8988T (cell line): Measurements from ENCODE around the gene AP3B2.
"Not testable (repeated sequence)": the region's sequence is repeated elsewhere in the genome, so short reads cannot be mapped to it uniquely, and the experiment has no call there.

Source experiments
- DNase-seq: peaks from one replicate; pipeline ENCODE4 v3.0.0; 2011

Gene AP3B2

DNA sequence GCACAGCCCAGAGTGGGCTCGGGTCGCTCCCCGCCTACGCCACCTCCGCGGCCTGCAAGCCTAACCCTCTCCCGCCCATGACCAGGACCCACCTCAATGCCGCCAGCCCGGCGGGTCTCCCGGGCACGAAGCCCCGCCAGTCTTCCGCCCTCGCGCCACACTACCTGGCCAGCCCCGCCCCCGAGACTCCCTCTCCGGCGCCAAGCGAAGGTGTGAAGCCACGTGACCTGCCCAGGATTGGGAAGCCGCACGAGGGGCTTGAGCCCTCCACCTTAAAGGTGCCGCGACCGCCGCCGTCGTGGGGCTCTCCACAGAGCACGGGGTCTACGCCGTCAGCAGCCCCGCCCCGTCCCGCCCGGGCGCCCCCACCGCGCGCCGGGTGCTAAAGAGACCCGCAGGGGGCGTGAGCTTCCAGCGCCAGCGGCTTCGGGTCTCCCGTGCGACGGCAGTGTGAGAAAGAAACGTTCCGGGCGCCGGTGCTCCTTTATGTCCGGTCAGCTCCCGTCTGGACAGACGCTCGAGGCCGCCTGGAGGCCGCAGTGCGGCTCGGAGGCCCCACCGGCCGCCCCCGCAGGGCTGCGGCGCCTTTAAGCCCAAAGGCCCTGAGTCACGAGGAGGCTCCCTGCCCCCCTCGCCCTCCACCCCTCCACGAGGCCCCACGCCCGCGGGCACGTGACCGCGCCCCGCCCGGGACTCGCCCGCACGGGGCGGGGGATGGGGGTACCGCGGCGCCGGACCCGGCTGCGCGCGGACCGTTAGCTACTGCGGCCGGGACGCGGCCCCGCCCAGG lies 62.4 kb downstream of the AP3B2 start, which contains the start of gene CPEB1:
TSS of gene CPEB1 (minus strand) at position 319 of the 790 bp plus-strand sequence. CDS start 18,904 bp downstream, outside the sequence.
- no peak for DNase-seq

DNA sequence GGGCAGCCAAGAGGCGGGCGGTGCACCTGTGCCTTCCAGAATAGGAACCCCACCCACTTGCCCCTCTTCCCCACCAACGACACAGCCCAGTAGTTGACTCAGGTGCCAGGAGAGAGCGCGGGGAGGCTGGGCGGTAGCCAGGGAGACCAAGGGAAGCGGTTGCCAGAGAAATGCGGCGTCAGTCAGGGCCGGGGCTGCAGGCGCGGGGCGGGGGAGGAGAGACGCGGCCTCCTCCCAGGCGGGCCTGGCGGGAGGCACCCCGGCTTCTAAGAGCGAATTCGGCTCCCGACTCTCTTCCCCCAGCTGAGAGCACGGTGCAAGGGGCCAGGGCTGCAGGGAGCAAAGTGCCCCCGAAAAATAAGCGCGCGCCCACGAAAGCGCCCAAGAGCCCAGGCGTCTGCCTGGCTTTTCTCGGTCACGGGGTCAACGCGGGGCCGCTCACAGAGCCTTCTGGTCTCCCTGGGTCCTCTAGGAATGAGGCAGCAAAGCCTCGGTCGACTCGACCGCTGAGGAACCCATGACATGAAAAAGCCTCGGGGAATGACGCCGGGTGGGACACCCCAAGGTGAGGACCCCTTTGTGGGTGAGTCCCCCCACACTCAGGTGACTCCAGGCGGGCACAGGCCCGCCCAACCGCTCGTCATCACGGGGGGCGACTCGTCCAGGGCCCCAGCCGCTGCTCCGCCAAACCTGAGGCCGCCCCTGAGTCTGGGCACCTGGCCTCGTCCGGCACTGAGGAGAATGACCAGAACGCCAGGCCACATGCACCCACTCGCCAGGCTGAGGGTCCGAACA lies 63.2 kb downstream of the AP3B2 start:
- DNase-seq: no peak

DNA sequence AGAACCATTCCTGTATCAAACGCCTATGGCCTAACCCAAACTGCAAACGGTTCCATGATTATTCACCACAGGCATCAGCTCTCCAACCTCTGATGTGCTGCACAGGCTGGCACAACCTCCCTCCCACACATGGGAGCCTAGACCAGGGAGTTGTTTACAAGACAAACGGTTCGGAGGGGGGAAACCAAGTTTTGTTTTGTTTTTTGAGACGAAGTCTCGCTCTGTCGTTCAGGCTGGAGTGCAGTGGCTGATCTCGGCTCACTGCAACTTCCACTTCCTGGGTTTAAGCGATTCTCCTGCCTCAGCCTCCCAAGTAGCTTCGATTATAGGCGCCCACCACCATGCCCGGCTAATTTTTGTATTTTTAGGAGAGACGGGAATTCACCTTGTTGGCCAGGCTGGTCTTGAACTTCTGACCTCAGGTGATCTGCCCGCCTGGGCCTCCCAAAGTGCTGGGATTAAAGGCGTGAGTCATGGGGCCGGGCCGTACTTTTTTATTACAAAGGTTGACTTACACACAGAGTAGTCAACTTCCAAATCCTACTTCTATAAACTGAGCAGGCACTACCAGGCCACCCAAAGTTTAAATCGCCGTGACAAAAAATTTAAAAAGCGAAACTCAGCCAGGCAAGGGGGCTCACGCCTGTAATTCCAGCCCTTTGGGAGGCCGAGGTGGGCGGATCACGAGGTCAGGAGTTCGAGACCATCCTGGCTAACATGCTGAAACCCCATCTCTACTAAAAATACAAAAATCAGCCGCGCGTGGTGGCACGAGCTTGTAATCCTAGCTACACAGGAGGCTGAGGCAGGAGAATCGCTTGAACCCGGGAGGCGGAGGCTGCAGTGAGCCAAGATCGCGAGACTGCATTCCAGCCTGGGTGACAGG lies 64.5 kb downstream of the AP3B2 start:
- DNase-seq: not testable (repeated sequence)

DNA sequence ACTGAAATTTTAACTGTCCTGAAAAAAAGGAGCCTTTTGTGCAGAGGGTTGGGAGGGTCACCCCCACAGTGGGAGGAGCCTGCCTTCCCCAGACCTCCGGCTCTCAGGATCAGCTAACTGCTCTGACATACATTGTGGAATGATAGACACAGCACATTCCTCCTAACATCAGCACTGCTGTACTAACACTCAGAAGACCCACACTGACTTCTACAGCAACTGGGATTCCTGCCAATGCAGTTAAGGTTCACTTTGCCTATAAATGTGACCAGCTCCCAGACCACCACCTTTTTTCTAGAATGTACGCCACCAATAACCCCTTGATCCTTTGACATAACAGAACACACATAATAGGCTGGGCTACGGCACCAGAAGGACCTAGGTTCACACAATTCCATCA lies 65.7 kb downstream of the AP3B2 start:
- no peak for DNase-seq

DNA sequence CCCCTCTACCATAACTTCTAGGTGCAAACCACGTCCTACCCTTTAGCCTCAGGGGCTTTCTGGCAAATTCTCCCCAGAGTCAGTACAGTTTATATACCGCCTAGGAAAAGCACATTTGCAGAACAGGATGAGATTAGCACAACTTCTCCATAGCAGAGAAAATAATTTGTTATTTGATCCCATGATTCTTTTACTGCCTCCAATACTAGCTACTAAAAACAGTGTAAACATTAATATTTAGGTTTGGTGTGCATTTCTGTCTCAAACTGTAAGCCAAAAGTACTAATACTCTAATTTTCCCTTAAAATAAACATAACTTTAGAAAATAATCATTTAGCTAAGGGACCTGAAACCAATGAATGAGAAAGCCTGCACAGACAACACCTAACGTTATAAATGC lies 67.0 kb downstream of the AP3B2 start:
- no peak for DNase-seq

DNA sequence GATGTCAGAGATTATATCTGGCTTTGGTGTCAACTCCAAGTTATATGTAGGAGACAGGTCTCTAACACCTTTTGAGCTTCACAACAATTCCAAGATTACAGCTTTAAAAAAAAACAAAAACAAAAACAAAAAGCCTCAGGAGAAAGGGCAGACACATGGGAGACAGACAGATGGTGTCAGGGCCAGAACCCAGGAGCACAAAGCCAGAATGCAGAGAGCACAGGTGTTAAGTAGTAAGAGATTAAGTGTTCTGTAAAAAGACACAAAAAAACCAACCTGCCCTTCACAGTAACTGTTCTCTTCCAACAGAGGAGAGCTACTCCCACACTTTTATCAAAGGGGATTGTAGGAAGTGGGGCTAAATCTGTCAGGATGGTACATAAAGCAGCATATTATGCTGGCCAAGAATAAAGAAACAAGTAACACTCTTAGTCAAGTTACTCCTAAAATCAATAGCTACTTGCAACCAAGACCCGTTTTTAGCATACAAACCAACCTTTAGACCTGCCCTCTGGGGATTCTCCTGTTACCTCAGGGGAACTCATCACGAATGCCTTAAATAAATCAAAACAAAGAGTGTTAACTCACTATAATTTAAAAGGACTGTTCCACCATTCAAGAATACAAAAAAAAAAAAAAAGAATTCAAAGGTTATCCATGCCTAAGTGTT lies 68.4 kb downstream of the AP3B2 start:
- DNase-seq: no peak

DNA sequence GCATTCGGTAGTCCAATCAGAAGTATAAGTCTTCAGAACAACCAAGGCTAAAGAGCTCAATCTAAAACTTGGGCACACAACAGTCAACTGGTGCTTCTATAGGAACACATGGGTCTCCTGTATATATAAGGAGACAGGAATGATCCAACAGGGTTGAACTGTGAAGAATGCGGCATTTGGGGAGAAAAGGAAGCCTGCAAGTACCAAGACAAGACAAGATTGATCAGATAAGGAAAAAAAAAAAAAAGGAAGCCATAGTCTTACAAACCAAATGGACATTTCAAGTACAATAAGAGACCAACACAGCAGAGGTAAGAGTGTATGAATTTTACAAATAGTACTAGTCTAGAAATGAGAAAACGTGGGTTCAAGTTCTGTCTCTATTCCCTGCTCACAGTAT lies 69.0 kb downstream of the AP3B2 start:
- DNase-seq: no peak

DNA sequence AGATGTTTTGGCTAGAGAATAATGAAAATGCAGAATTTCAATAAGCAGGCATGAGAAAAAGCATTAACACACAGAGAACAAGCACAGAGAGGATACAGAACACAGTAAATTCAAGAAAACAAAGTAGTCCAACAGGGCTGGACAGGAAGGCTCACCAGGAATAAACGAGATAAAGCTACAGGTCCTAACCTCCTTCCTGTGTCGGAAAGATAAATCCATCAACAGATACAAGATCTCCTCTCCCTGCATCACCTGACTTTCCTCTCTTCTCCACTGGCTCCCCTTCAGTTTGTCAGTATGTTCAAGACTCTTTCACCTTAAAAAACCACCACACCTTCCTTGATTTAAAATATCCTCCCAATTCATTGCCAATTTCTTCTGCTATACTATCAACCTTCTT lies 73.9 kb downstream of the AP3B2 start:
- DNase-seq: no peak

DNA sequence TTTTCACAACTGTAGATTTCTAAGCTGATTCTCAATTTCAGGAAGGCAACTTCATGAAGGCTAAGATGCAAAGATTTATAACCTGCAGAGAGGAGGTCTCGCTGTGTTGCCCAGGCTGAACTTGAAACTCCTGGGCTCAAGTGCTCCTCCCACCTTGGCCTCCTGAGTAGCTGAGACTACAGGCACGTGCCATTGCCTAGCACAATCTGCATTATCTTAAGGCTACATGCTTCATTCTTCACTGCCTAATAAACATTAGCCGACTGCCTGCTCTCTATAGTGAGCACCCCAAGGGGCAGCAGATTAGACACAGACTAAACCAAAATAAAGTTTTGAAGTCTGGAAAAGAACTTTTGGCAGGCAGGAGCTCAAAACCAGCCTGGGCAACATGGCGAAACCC lies 79.6 kb downstream of the AP3B2 start:
- no peak for DNase-seq

DNA sequence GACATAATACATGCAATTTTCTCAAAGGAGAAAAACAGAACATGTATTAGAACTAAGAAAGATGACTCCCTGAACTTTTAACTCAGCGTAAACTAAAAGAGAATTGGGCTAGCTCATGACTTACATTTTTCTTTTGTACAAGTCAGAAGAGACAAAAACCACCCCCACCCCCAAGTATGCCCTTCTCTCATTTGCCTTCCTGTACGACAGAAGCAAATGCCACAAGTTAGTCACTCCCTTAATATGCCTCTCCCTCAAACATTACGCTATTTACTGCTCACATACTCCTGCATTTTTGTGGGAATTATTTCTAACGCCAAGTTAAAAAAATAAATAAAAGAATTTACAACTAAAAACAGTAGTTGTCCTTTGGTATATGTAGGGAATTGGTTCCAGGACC lies 84.5 kb downstream of the AP3B2 start:
- DNase-seq: no peak

DNA sequence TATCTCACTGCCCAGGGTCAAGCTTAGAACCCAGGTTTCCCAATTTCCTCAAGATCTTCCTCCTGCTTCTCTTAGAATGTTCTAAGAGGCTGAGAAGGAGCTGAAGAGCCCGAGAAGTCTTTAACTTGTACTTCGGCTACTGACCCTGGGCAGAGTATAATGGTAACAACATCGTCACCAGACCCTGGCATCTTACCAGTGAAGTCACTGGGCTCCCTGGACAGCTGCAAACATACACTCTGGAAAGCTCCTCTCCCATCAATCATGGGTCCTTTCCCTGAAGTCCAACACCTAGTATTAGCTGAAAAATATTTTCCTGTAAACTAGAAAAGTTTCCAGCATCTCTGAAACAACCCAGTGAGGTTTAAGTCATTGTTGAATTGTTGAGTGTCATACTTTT lies 85.2 kb downstream of the AP3B2 start:
- DNase-seq: no peak

DNA sequence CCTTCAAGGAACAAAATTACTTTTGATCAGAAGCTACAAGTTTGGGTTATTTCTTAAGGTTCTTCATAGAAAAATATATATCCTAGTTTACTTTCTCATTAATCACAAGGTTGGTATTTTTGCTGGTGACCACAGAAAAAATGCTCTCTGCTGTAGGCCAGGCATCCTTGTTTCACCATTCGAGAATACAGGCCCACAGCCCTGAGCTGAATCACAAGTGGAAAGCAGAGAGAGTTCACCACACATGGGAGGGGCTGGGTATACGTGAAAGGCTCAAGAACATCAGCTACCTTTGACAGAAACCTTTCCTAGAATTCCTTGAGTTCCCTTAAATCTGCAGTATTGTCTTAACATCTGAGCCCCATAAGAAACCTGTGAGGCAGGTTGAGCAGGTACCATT lies 85.7 kb downstream of the AP3B2 start:
- no peak for DNase-seq

DNA sequence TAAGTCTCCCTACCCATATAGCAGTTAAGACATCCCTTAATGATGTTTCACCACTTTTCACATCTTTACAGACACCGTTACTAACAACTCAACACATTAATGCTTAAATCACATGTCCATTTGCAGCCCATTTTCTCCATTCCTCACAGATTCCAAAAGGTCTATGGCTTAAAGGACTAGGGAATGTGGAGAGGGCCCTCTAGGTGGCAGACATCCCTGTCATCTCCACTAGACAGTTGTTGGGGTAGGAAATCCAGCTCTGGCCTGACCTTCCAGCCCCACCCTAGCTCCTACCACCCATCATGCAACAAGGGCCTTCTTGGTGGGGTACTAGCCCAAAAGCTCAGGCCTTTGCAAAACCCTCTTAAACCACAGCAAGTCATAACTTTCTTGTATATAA lies 87.7 kb downstream of the AP3B2 start:
- peak; percentile 27 for DNase-seq

DNA sequence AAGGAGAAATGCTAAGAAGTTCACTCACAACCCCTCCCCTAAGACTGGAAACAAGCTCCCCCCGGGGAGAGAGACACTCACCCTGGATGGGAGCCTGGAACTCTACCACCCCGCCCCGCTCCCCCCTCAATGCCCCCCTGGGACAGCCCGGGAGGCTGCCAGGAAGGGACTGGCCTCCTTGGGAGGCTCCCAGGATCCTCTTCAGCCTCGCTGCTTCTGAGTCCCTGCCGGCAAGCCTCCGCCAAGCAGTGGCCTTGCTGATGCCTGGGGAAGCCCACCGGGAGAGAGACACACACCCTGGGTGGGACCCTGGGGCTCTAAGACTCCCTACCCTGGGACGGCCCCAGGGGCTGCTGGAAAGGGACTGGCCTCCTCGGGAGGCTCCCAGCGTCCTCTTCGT lies 95.9 kb downstream of the AP3B2 start:
- DNase-seq: no peak

DNA sequence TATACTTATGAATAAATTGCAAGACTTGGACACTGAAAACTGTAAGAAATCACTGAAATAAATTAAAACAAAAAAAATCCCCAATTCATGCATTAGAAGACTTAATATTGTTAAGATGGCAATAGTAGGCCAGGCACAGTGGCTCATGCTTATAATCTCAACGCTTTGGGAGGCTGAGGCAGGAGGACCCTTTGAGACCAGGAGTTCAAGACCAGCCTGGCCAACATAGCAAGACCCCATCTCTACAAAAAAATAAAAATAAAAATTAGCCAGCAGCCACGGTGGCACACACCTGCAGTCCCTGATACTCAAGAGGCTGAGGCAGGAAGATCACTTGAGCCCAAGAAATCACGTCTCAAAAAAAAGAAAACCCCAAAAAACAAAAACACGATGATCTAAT lies 98.3 kb downstream of the AP3B2 start:
- no peak for DNase-seq
